Panc1 (cell line): ENCODE data around the gene APPL1.

ENCODE experiments used
- POLR2AphosphoS5 ChIP-seq: IDR thresholded peaks from 2 replicates; pipeline ENCODE4 v1.6.1; 2012; ENCODE audit warnings: mild to moderate bottlenecking, low read depth, low read length, moderate library complexity
- SIN3A ChIP-seq: IDR thresholded peaks from 2 replicates; pipeline ENCODE4 v1.6.1; 2012; ENCODE audit warnings: low read depth, mild to moderate bottlenecking, low read length, moderate library complexity, borderline replicate concordance; ENCODE audit not compliant: insufficient read depth
- TCF7L2 ChIP-seq: IDR thresholded peaks from 2 replicates; pipeline ENCODE4 v1.6.1; 2011; ENCODE audit warnings: mild to moderate bottlenecking, low read depth, low read length, inconsistent platforms
- TF ChIP-seq, protein P1 (sequence below): fragments of 450-650 bp; IDR thresholded peaks from 2 replicates; pipeline ENCODE4 v1.5.1; 2017; ENCODE audit warnings: mild to moderate bottlenecking

GRCh38 chr3:57292897-57293526 lies 65.5 kb downstream of the APPL1 start:
- TF ChIP-seq, protein P1, sequence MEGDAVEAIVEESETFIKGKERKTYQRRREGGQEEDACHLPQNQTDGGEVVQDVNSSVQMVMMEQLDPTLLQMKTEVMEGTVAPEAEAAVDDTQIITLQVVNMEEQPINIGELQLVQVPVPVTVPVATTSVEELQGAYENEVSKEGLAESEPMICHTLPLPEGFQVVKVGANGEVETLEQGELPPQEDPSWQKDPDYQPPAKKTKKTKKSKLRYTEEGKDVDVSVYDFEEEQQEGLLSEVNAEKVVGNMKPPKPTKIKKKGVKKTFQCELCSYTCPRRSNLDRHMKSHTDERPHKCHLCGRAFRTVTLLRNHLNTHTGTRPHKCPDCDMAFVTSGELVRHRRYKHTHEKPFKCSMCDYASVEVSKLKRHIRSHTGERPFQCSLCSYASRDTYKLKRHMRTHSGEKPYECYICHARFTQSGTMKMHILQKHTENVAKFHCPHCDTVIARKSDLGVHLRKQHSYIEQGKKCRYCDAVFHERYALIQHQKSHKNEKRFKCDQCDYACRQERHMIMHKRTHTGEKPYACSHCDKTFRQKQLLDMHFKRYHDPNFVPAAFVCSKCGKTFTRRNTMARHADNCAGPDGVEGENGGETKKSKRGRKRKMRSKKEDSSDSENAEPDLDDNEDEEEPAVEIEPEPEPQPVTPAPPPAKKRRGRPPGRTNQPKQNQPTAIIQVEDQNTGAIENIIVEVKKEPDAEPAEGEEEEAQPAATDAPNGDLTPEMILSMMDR, result no peak
- no peak for TF ChIP-seq TCF7L2
- no peak for TF ChIP-seq POLR2AphosphoS5
- TF ChIP-seq SIN3A, result no peak
